Astrocyte of the hippocampus (primary cell): Measurements from ENCODE around the gene THAP8.

Source experiments
- DNase-seq: peaks from one replicate; pipeline ENCODE4 v3.0.0; 2011; ENCODE audit warnings: low read depth, low spot score

THAP8 gene

DNA sequence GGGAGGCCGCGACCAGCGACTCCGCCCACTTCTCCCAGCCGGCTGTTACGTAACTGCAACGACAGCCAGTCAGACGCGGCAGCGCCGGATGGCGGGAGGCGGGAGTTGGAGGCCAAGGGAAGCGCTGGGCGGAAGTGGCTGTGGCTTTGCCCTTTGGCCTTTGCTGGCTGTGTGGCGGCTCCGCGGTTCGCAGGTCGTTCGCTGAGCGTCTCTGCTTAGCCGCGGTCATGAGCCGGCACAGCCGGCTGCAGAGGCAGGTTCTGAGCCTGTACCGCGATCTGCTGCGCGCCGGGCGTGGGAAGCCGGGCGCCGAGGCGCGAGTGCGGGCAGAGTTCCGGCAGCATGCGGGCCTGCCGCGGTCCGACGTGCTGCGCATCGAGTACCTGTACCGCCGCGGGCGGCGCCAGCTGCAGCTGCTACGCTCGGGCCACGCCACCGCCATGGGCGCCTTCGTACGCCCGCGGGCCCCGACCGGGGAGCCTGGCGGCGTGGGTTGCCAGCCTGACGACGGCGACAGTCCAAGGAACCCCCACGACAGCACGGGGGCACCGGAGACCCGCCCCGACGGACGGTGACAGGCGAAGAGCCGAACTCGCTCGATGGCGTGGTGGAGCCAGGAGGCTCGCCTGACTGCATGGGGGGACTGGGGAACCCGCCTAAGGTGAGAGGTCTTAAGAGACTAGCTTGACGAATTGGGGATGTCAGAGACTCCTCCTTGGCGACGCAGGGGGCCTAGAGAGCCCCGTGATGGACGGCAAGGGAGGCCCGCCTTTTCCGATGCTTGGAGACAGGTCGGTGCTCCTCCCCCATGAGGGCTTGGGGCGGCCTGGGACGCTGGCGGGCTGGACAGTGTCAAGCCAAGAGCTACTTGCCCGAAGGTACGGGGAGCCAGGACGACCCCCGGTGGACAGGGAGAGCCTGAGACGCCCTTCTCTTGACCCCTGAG, 58.8 kb downstream of the THAP8 start, which contains the start of gene SDHAF1:
SDHAF1 (plus strand) TSS at position 141 of the 946 bp plus-strand sequence; CDS start at position 228, 87 bp downstream.
- DNase-seq, result peak; percentile 96

DNA sequence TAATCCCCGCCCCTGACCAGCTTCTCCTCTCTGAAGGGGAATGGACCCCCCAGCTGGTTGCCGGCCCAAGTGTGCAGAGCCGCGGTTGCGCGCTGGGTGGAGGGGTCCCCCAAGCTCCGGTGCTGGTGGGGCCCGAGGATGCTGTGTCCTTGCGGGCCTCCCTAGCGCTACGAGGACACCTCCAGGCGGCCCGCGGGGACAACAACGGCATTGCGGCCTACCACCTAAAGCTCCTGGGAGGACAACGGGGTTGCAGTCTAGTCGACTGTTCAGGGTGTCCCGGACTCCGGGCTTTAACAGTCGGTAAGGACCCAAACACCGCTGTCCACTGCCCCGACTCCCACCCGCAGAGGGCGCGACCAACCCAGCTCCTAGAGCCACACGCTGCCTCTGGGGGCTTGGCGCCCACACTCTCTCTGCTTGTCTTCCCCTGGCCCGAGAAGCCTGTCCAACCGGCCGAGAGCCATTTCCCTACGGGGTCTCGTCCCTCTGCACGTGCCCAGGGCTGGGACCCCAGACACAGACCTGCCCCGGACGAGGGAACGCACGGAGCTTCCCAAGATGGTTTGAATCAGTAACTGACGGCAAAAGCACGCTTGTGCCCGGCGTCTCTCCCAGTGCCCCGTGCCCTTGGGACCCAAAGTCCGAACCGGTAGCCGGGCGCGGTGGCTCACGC, 60.0 kb downstream of the THAP8 start:
- peak; percentile 31 for DNase-seq

DNA sequence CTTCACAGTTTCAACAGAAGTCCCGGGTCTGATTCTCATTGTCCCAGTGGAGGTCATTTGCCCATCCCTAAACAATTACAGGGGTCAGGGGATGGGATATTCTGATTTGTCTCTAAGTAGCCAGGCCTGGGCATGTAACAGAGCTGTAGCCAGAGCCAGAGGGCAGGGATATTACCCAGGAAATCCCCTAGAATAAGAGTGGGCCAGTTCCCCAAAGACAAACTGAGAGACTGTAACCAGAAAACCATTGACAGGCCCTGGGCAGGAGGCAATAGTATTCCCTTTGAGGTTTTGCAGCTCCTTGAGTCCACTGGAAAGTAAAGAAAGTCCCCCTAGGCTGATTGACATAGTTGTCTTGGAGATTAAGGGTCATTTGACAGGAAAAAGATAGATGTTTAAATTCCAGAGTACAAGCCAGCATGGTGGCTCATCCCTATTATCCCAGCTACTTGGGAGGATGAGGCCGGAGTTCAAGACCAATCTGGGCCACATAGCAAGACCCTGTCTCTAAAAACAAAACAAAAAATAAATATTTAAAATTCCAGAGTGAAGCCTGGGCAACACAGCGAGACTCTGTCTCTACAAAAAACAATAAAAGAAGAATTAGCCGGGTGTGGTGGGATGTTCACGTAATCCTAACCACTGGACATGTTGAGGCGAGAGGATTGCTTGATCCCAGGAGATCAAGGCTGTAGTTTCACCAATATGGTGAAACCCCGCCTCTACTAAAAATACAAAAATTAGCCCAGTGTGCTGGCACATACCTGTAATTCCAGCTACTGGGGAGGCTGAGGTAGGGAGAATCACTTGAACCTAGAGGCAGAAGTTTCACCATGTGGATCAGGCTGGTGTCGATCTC, 60.9 kb downstream of the THAP8 start:
- no peak for DNase-seq

DNA sequence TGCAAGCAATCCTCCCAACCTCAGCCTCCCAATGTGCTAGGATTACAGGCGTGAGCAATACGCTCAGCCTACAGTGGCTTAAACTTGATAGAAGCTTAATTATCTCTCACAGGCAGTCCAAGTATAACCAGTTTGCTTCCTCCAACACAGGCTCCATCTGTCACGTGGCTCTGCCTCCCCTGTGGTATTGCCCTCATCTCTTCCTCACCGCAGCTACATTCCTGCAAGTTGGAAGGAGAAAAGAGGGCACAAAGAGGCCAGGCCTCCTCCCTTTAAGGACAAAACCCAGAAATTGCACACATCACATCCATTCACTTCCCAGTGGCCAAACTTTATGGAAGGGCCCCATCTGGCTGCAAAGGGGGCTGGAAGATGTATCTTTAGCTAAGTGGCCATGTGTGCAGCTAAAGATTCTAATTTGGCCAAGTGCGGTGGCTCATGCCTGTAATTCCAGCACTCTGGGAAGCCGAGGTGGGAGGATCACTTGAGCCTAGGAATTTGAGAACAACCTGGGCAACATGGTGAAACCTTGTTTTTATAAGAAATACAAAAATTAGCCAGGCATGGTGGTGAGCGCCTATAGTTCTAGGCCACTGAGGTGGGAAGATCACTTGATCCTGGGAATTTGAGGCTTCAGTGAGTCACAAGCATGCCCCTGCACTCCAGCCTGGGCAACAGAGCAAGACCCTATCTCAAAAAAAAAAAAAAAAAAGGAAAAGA, 62.2 kb downstream of the THAP8 start:
- DNase-seq, result peak; percentile 35

DNA sequence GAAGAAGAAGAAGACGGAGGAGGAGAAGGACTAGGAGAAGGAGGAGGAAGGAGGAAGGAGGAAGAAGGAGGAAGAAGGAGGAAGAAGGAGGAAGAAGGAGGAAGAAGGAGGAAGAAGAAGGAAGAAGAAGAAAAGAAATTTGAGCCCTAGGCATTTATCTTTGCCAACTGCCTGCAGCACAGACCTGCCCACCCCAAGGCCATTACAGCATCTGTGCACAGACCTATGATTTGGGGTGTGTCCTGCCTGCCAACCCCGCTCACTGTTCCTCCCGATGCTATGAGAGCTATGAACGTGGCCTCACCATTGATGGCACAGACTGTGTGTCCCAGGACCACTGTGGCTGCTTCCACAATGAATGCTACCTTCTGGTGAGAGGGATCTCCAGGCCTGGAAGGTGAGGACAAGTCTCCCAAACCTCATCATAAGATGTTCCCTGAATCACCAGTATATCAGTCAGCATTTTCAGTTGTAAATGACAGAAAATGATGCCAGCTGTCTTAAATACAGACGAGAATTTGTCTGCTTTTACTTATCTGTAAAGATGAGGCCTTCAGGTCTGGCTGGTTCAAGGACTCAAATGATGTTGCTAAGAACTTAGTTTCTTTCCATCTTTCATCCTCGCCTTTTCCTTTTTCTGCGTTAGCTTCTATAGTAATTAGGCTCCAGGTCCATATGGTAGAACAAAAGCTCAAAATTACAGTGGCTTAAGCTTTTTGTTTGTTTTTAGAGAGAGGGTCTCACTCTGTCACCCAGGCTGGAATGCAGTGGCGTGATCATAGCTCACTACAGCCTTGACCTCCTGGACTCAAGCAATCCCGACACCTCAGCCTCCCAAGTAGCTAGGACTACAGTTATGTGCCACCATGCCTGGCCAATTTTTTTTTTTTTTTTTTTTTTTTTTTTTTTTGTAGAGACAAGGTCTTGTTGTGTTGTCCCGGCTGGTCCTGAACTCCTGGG, 63.0 kb downstream of the THAP8 start:
- DNase-seq, result no peak

DNA sequence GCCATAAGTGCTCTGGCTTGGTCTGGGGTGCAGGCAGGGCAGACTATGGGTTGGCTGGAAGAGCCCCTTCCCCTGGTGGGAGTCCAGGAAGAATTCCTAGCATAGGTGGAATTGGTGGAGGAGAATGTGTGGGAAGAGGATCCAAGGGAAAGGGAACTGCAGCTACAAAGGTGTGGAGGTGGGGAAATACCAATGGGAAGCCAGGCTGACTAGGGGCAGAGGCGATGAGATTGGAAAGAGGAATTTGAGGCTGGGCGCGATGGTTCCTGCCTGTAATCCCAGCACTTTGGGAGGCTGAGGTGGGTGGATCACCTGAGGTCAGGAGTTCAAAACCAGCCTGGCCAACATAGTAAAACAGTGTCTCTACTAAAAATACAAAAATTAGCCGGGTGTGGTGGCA, 63.9 kb downstream of the THAP8 start:
- no peak for DNase-seq

DNA sequence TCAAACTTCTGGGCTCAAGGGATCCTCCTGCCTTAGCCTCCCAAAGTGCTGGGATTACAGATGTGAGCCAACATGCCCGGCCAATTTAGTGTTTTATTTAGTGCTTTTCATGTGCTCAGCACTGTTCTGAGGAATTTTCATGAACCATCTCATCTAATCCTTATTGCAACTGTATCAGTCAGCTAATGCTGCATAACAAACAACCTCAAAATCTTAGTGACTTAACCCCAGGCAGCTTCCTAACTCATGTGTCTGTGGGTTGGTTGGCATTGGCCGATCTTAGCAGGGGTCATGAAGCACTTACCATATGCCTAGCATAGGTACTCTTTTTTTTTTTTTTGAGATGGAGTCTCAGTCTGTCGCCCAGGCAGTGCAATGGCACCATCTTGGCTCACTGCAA, 65.3 kb downstream of the THAP8 start:
- no peak for DNase-seq

DNA sequence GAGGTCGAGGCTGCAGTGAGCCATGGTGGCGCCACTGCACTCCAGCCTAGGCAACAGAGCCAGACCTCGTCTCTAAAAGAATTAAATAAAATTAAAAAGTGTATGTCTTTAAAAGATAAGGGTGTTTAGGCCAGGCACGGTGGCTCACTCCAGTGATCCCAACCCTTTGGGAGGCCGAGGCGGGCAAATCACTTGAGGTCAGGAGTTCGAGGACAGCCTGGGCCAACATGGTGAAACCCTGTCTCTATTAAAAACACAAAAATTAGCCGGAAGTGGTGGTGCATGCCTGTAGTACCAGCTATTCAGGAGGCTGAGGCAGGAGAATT, 66.6 kb downstream of the THAP8 start:
- DNase-seq, result no peak

DNA sequence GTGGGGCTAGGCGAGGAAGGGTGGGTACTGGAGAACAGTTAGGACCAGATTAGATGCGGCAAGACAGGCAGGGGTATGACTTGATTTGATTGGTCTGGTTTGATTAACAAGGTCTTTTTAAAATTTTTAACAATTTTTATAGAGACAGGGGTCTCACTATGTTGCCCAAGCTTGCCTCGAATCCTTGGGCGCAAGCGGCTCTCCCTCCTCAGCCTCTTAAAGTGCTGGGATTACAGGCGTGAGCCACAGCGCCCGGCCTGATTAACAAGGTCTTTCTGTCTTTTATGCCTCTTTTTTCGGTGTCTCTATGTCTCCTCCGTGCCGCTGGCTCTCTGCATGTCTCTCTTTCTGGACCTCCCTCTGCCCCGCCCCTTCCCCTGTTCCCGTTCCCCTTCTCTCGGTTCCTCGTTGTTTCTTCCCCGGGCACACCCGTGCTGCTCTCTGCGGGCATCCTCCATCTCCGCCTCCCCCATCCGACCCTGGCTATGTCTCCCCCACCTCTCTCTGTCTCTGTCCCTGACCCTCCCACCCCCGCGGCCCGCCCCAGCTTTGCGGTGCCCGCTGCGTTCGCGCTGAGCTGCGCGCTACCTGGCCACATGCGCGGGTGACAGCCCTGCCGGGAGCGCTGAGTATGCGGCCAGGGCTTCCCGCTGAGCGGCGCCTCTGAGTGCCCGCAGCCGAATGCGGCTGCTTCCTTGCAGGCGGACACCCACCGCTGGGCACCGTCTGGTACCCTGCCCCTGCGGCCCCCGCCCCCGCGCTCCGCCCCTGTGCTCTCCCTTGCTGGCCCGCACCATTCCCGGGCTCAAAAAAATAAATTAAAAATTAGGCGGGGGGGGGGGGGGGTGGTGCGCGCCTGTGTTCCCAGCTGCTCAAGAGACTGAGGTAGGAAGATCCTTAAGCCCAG, 67.2 kb downstream of the THAP8 start:
- peak; percentile 46 for DNase-seq

DNA sequence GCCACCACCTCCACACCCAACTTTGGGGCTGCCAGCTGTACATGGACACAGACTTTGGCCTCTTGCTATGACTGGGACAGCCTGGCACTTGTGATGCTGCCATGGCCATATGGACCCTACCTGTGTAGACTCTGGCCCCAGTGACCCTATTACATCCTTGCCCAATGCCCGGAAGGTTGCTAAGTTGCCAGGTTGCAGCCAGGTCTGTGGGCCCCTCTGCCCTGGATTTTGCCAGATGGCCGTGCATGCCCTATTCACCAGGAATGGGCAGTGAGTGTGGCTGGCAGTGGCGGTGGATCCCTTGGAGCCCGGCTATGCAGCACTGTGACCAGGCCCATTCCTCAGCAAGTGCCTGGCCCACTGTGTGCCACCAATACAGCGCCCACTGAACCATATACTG, 68.0 kb downstream of the THAP8 start:
- no peak for DNase-seq
